GM23248 (cell line): ENCODE data around the gene ARHGDIB. TPM values are rescaled to one million over a fixed set of nuclear protein-coding genes. Genes with fewer than 3 reads are reported as not detected.

Experiments
- DNase-seq: peaks from one replicate; pipeline ENCODE4 v3.0.0-alpha.2; 2015
- H2AFZ ChIP-seq: fragments of 200-600 bp; sonication (generic); 2 replicates; pipeline ENCODE4 v1.6.1; 2016; ENCODE audit warnings: antibody characterized with exemption
- H3F3A ChIP-seq: fragments of 200-600 bp; sonication (generic); 2 replicates; pipeline ENCODE4 v1.6.1; 2016; ENCODE audit warnings: mild to moderate bottlenecking, antibody characterized with exemption, mixed run types; ENCODE audit not compliant: insufficient read depth
- H3K27ac ChIP-seq: fragments of 200-600 bp; sonication (generic); 2 replicates; pipeline ENCODE4 v1.5.1; 2016; ENCODE audit warnings: mild to moderate bottlenecking
- H3K27me3 ChIP-seq: fragments of 200-600 bp; sonication (generic); replicated peaks from 2 replicates; pipeline ENCODE4 v1.6.1; 2016; ENCODE audit warnings: mild to moderate bottlenecking; ENCODE audit not compliant: insufficient read depth
- H3K36me3 ChIP-seq: fragments of 200-600 bp; sonication (generic); 2 replicates; pipeline ENCODE4 v1.6.1; 2016; ENCODE audit warnings: low read depth, mild to moderate bottlenecking
- H3K4me1 ChIP-seq: fragments of 200-600 bp; sonication (generic); 2 replicates; pipeline ENCODE4 v1.6.1; 2016; ENCODE audit warnings: mild to moderate bottlenecking; ENCODE audit not compliant: insufficient read depth
- H3K4me2 ChIP-seq: fragments of 200-600 bp; sonication (generic); one replicate; pipeline ENCODE4 v1.6.1; 2016; ENCODE audit warnings: mild to moderate bottlenecking; ENCODE audit not compliant: unreplicated experiment
- H3K4me3 ChIP-seq: fragments of 200-600 bp; sonication (generic); 2 replicates; pipeline ENCODE4 v1.5.1; 2016; ENCODE audit warnings: mild to moderate bottlenecking
- H3K79me2 ChIP-seq: fragments of 200-600 bp; sonication (generic); 2 replicates; pipeline ENCODE4 v1.6.1; 2016; ENCODE audit warnings: mild to moderate bottlenecking; ENCODE audit not compliant: insufficient read depth
- H3K9ac ChIP-seq: fragments of 200-600 bp; sonication (generic); 2 replicates; pipeline ENCODE4 v1.6.1; 2016; ENCODE audit warnings: mild to moderate bottlenecking
- H3K9me2 ChIP-seq: fragments of 200-600 bp; sonication (generic); 2 replicates; pipeline ENCODE4 v1.6.1; 2016; ENCODE audit warnings: mixed run types, mild to moderate bottlenecking, moderate library complexity; ENCODE audit not compliant: insufficient read depth
- H3K9me3 ChIP-seq: fragments of 200-600 bp; sonication (generic); one replicate; pipeline ENCODE4 v1.6.1; 2017; ENCODE audit warnings: low read depth
- H4K20me1 ChIP-seq: fragments of 200-600 bp; sonication (generic); 2 replicates; pipeline ENCODE4 v1.6.0; 2016; ENCODE audit not compliant: insufficient read depth
- EZH2 ChIP-seq: fragments of 200-600 bp; sonication (generic); IDR thresholded peaks from 2 replicates; pipeline ENCODE4 v1.6.1; 2018; ENCODE audit warnings: antibody characterized with exemption, mild to moderate bottlenecking; ENCODE audit not compliant: insufficient read depth, poor library complexity, severe bottlenecking
- EZH2phosphoT487 ChIP-seq: fragments of 200-600 bp; sonication (generic); IDR thresholded peaks from 2 replicates; pipeline ENCODE4 v1.6.1; 2018; ENCODE audit warnings: antibody characterized with exemption, moderate library complexity, mild to moderate bottlenecking, low read depth; ENCODE audit not compliant: insufficient read depth
- WGBS, 2 experiments: methylation state at CpG; one replicate each; pipeline ENCODE4 v1.1.6; 2015 to 2017; ENCODE audit warnings: low lambda C conversion rate in 2 of 2, low coverage in 1 of 2; ENCODE audit errors: missing lambda C conversion rate in 2 of 2; 5-methylcytosine and 5-hydroxymethylcytosine counted together
- in situ Hi-C: fragments of 300-500 bp; cut with MboI; formaldehyde crosslinking; loops from 2 replicates; pipeline ENCODE4 v1.15.0; 2020
- polyA plus RNA-seq: library from polyadenylated mRNA; unstranded; fragments of >200 nt; fragmentation: Nextera tagmentation; extraction: Ambion mirVana; gene quantifications from 2 replicates; pipeline ENCODE4 v1.2.1, GENCODE V29; 2016
- total RNA-seq: library from RNA; depleted of rRNA; stranded (reverse); fragments of >200 nt; shearing (Covaris generic); gene quantifications from 2 replicates; pipeline ENCODE4 v1.2.3, GENCODE V29; 2014

The ARHGDIB gene
- total and polyA plus RNA-seq, 2 experiments from 2014 or later, result 8.5 to 10.4 TPM

DNA sequence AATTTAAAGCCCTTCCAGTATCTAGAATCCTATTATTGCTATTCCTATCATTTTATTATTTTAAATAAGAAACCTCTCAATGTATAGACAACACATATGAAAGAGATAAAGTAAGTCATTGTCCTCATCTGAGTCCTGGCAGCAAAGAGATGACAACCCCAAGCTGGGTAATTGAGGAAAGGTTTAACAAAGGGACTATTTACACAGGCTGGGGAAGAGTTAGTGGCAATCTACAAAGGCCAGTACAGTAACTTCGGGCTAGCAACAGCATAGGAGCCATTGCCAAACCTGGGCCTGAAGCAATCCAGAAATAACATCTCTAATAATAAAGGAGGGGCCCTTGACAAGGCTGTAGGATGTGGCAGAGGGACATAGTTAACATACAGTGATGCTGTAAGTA lies 22.6 kb upstream of the ARHGDIB start:
- WGBS, 2 experiments, result 23 to 35% methylated on average over 1 of the region's 1 CpG
- no peak for DNase-seq
- Histone ChIP-seq H3K9me2 (no peaks in the 10 kb centered on the region), H3K79me2 (no peaks in the 10 kb centered on the region), H3K9me3 (no peaks in the 10 kb centered on the region), H3K9ac (no peak overlapping the region), H3K36me3 (no peaks in the 10 kb centered on the region), H4K20me1 (no peaks in the 10 kb centered on the region), H3K4me3 (no peak overlapping the region), H3F3A (no peaks in the 10 kb centered on the region), H3K27me3 (peaks cover under 1% of the 10 kb centered on the region; the same call in 1 of the 2 replicates), H3K27ac (no peak overlapping the region), H2AFZ (no peak overlapping the region), H3K4me1 (no peaks in the 10 kb centered on the region), H3K4me2 (no peak overlapping the region)
- TF ChIP-seq EZH2 (no peak), EZH2phosphoT487 (no peak)
- in situ Hi-C loops, result no loop called here

- no peak overlapping the region for H3K4me2 ChIP-seq
- H3K79me2 ChIP-seq, result no peaks in the 10 kb centered on the region
- in situ Hi-C loops, result no loop called here
- no peak overlapping the region for H3K4me3 ChIP-seq
- H3F3A ChIP-seq, result no peaks in the 10 kb centered on the region
- no peaks in the 10 kb centered on the region for H3K9me3 ChIP-seq
- no peaks in the 10 kb centered on the region for H4K20me1 ChIP-seq
- WGBS, 2 experiments, result 76 to 78% methylated on average over 2 of the region's 2 CpGs
- H2AFZ ChIP-seq, result no peak overlapping the region
- H3K36me3 ChIP-seq, result no peaks in the 10 kb centered on the region
- no peaks in the 10 kb centered on the region for H3K9me2 ChIP-seq
- H3K27ac ChIP-seq, result no peak overlapping the region
- DNase-seq, result no peak
- no peak overlapping the region for H3K9ac ChIP-seq
- H3K4me1 ChIP-seq, result no peaks in the 10 kb centered on the region
- peaks cover 10% of the 10 kb centered on the region; the same call in 1 of the 2 replicates for H3K27me3 ChIP-seq
- TF ChIP-seq EZH2 (no peak), EZH2phosphoT487 (no peak)
These were observed 21.6 kb upstream of the ARHGDIB start for GRCh38 chr12:14982991-14983390.

DNA sequence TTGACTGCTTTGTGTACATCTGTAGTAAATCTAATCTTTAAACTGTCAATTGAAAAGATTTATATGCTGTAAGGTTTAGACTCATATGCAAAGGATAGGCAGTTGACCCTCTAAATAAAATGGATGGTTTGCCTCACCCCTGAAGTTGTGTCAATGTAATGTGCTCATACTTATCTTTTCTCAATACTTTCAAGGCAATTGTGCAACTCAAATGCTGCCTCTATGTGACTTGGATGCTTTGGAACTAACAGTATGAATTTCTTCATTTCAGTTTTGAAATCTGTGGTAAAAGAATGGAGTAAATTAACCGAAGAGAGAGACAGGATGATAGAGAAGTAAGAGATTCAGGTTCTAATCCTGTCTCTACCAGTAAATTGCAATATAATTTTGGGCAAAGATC lies 21.2 kb upstream of the ARHGDIB start:
- Histone ChIP-seq H3K27me3 (peaks cover 10% of the 10 kb centered on the region; the same call in 1 of the 2 replicates), H3K4me2 (no peak overlapping the region), H4K20me1 (no peaks in the 10 kb centered on the region), H2AFZ (no peak overlapping the region), H3K79me2 (no peaks in the 10 kb centered on the region), H3K9me2 (no peaks in the 10 kb centered on the region), H3K27ac (no peak overlapping the region), H3K9me3 (no peaks in the 10 kb centered on the region), H3K4me1 (no peaks in the 10 kb centered on the region), H3K9ac (no peak overlapping the region), H3F3A (no peaks in the 10 kb centered on the region), H3K36me3 (no peaks in the 10 kb centered on the region), H3K4me3 (no peak overlapping the region)
- peak; percentile 9 for DNase-seq
- TF ChIP-seq EZH2 (no peak), EZH2phosphoT487 (no peak)
- 67 to 78% methylated on average over 1 of the region's 1 CpG for WGBS, 2 experiments
- in situ Hi-C loops, result no loop called here

GRCh38 chr12:14981049-14981448 lies 19.6 kb upstream of the ARHGDIB start:
- no peaks in the 10 kb centered on the region for H3F3A ChIP-seq
- no peak overlapping the region for H3K4me3 ChIP-seq
- H3K9ac ChIP-seq, result no peak overlapping the region
- no peak for DNase-seq
- no peaks in the 10 kb centered on the region for H4K20me1 ChIP-seq
- no peaks in the 10 kb centered on the region for H3K36me3 ChIP-seq
- TF ChIP-seq EZH2phosphoT487 (no peak), EZH2 (no peak)
- no peaks in the 10 kb centered on the region for H3K4me1 ChIP-seq
- H2AFZ ChIP-seq, result no peak overlapping the region
- H3K27ac ChIP-seq, result no peak overlapping the region
- in situ Hi-C loops, result no loop called here
- H3K27me3 ChIP-seq, result peaks cover 10% of the 10 kb centered on the region; the same call in 1 of the 2 replicates
- no peaks in the 10 kb centered on the region for H3K9me3 ChIP-seq
- WGBS, 2 experiments, result 78 to 83% methylated on average over 2 of the region's 2 CpGs
- no peaks in the 10 kb centered on the region for H3K79me2 ChIP-seq
- no peak overlapping the region for H3K4me2 ChIP-seq
- H3K9me2 ChIP-seq, result no peaks in the 10 kb centered on the region

DNA sequence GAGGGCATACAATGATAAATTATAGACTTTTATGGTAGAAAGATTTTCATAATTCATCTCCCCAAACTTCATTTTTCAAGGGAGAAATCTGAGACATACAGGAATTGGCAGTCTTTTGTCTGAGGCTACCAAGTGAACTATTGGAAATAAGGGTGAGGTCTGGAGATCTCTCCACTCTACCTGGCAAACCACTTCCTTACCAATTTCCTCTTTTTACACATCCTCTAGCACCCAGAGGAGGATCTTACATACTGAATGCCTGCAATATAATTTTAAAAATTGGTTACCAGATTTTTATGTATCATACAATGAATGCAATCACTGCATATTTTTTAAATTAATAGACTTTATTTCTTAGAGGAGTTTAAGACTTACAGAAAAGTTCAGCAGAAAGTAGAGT lies 18.1 kb upstream of the ARHGDIB start:
- H3K4me3 ChIP-seq, result no peak overlapping the region
- no peaks in the 10 kb centered on the region for H3K9me2 ChIP-seq
- in situ Hi-C loops, result no loop called here
- H3F3A ChIP-seq, result no peaks in the 10 kb centered on the region
- H3K27me3 ChIP-seq, result peaks cover 15% of the 10 kb centered on the region; the same call in 1 of the 2 replicates
- no peak overlapping the region for H2AFZ ChIP-seq
- H3K9ac ChIP-seq, result no peak overlapping the region
- DNase-seq, result no peak
- TF ChIP-seq EZH2phosphoT487 (no peak), EZH2 (no peak)
- H3K4me2 ChIP-seq, result no peak overlapping the region
- no peaks in the 10 kb centered on the region for H3K4me1 ChIP-seq
- no peaks in the 10 kb centered on the region for H3K36me3 ChIP-seq
- H3K27ac ChIP-seq, result no peak overlapping the region
- no peaks in the 10 kb centered on the region for H4K20me1 ChIP-seq
- H3K9me3 ChIP-seq, result no peaks in the 10 kb centered on the region
- H3K79me2 ChIP-seq, result no peaks in the 10 kb centered on the region
